ENCODE measurements around the gene NBL1. TPM values are rescaled to one million over a fixed set of nuclear protein-coding genes. Genes with fewer than 3 reads are reported as not detected.
A peak's percentile ranks its signal among the peaks of the same experiment; 100 is the strongest.

Gene NBL1
- total RNA-seq, 2 experiments from 2014 or later, result 12.2 to 15.2 TPM

GRCh38 chr1:19664453-19665185, 20.5 kb downstream of the NBL1 start, which contains the start of gene HTR6:
HTR6 (plus strand) TSS chr1:19664875; CDS start chr1:19665754, 879 bp downstream.
- Mint-ChIP-seq H3K36me3 (ENCODE audit: low read depth) (no peaks in the 10 kb centered on the region), H3K9me3 (no peaks in the 10 kb centered on the region), H3K27ac (no peak within 1 kb of the TSS), H3K4me1 (ENCODE audit: low read depth) (peaks cover 17% of the 10 kb centered on the region), H3K4me3 (peak within 1 kb of the TSS; percentile 67), H3K27me3 (ENCODE audit: low read depth) (peaks cover 24% of the 10 kb centered on the region)
- CTCF ChIA-PET, result interaction anchor here (5.7 to 6.7 kb wide), 2 partner anchors 15 to 43 kb away, joined by 41 to 215 read pairs; no protein-coding TSS in a partner anchor
- intact Hi-C loops (cut with micrococcal nuclease), result loop anchor here (5.0 kb wide), 1 partner anchor 98 kb away; no protein-coding TSS in a partner anchor
- DNase-seq, result no peak

- peak overlapping the region; percentile 58 for H3K4me3 Mint-ChIP-seq
These were observed 21.0 kb downstream of the NBL1 start for GRCh38 chr1:19665186-19665495.

GRCh38 chr1:19665496-19666465, 21.7 kb downstream of the NBL1 start:
- no peak for DNase-seq
- no peaks in the 10 kb centered on the region for H3K36me3 Mint-ChIP-seq (ENCODE audit: low read depth)
- peaks cover 15% of the 10 kb centered on the region for H3K4me1 Mint-ChIP-seq (ENCODE audit: low read depth)
- H3K4me3 Mint-ChIP-seq, result peak overlapping the region; percentile 67
- H3K9me3 Mint-ChIP-seq, result no peaks in the 10 kb centered on the region
- intact Hi-C loops (cut with micrococcal nuclease), result no loop called here
- CTCF ChIA-PET, result interaction anchor here (2.8 to 6.7 kb wide), 2 partner anchors 39 to 42 kb away, joined by 12 to 215 read pairs; no protein-coding TSS in a partner anchor
- no peak overlapping the region for H3K27ac Mint-ChIP-seq
- peaks cover 24% of the 10 kb centered on the region for H3K27me3 Mint-ChIP-seq (ENCODE audit: low read depth)

More at GRCh38 chr1:19665186-19665495, 21.0 kb downstream of the NBL1 start:
- no peak for DNase-seq
- H3K4me1 Mint-ChIP-seq (ENCODE audit: low read depth), result peaks cover 15% of the 10 kb centered on the region
- peaks cover 24% of the 10 kb centered on the region for H3K27me3 Mint-ChIP-seq (ENCODE audit: low read depth)
- CTCF ChIA-PET, result interaction anchor here (6.7 kb wide), 1 partner anchor 42 kb away, joined by 215 read pairs; no protein-coding TSS in a partner anchor
- no peak overlapping the region for H3K27ac Mint-ChIP-seq
- no peaks in the 10 kb centered on the region for H3K9me3 Mint-ChIP-seq
- no peaks in the 10 kb centered on the region for H3K36me3 Mint-ChIP-seq (ENCODE audit: low read depth)
- intact Hi-C loops (cut with micrococcal nuclease), result no loop called here

GRCh38 chr1:19668888-19669287, 24.8 kb downstream of the NBL1 start:
- H3K4me3 Mint-ChIP-seq, result no peak overlapping the region
- no peak overlapping the region for H3K27ac Mint-ChIP-seq
- peaks cover 24% of the 10 kb centered on the region for H3K27me3 Mint-ChIP-seq (ENCODE audit: low read depth)
- CTCF ChIA-PET, result interaction anchor here (1.0 to 2.8 kb wide), 4 partner anchors 9 to 36 kb away, joined by 3 to 12 read pairs (median 6); no protein-coding TSS in a partner anchor
- H3K9me3 Mint-ChIP-seq, result no peaks in the 10 kb centered on the region
- DNase-seq, result no peak
- H3K36me3 Mint-ChIP-seq (ENCODE audit: low read depth), result no peaks in the 10 kb centered on the region
- intact Hi-C loops (cut with micrococcal nuclease), result no loop called here
- H3K4me1 Mint-ChIP-seq (ENCODE audit: low read depth), result peaks cover 12% of the 10 kb centered on the region

GRCh38 chr1:19670787-19671186, 26.7 kb downstream of the NBL1 start:
- H3K36me3 Mint-ChIP-seq (ENCODE audit: low read depth), result no peaks in the 10 kb centered on the region

GRCh38 chr1:19672237-19672636, 28.1 kb downstream of the NBL1 start:
- intact Hi-C loops (cut with micrococcal nuclease), result no loop called here
- Mint-ChIP-seq H3K27ac (no peak overlapping the region), H3K27me3 (ENCODE audit: low read depth) (peaks cover 6% of the 10 kb centered on the region), H3K36me3 (ENCODE audit: low read depth) (no peaks in the 10 kb centered on the region), H3K9me3 (no peaks in the 10 kb centered on the region), H3K4me3 (no peak overlapping the region), H3K4me1 (ENCODE audit: low read depth) (peaks cover 4% of the 10 kb centered on the region)
- DNase-seq, result no peak
- CTCF ChIA-PET, result interaction anchor here (0.6 to 4.2 kb wide), 3 partner anchors 11 to 649 kb away, joined by 3 to 31 read pairs (median 8); no protein-coding TSS in a partner anchor

More at GRCh38 chr1:19670787-19671186, 26.7 kb downstream of the NBL1 start:
- no peaks in the 10 kb centered on the region for H3K9me3 Mint-ChIP-seq
- peaks cover 8% of the 10 kb centered on the region for H3K4me1 Mint-ChIP-seq (ENCODE audit: low read depth)
- no peak overlapping the region for H3K4me3 Mint-ChIP-seq
- peaks cover 19% of the 10 kb centered on the region for H3K27me3 Mint-ChIP-seq (ENCODE audit: low read depth)
- CTCF ChIA-PET, result interaction anchor here (1.0 to 4.2 kb wide), 2 partner anchors 9 to 34 kb away, joined by 5 to 31 read pairs; no protein-coding TSS in a partner anchor
- no peak for DNase-seq
- intact Hi-C loops (cut with micrococcal nuclease), result no loop called here
- no peak overlapping the region for H3K27ac Mint-ChIP-seq

- Mint-ChIP-seq H3K27me3 (ENCODE audit: low read depth) (peaks cover 6% of the 10 kb centered on the region), H3K4me3 (no peak overlapping the region), H3K27ac (no peak overlapping the region), H3K4me1 (ENCODE audit: low read depth) (no peaks in the 10 kb centered on the region), H3K36me3 (ENCODE audit: low read depth) (no peaks in the 10 kb centered on the region), H3K9me3 (no peaks in the 10 kb centered on the region)
- no peak for DNase-seq
- CTCF ChIA-PET, result interaction anchor here (2.3 kb wide), 1 partner anchor 14 kb away, joined by 9 read pairs; no protein-coding TSS in a partner anchor
- intact Hi-C loops (cut with micrococcal nuclease), result no loop called here
These were observed 31.7 kb downstream of the NBL1 start for GRCh38 chr1:19675797-19676196.

- CTCF ChIA-PET, result interaction anchor here (2.3 kb wide), 1 partner anchor 14 kb away, joined by 9 read pairs; no protein-coding TSS in a partner anchor
- intact Hi-C loops (cut with micrococcal nuclease), result no loop called here
- no peaks in the 10 kb centered on the region for H3K9me3 Mint-ChIP-seq
- peaks cover 6% of the 10 kb centered on the region for H3K27me3 Mint-ChIP-seq (ENCODE audit: low read depth)
- no peak overlapping the region for H3K4me3 Mint-ChIP-seq
- DNase-seq, result peak; percentile 51
- no peak overlapping the region for H3K27ac Mint-ChIP-seq
- H3K36me3 Mint-ChIP-seq (ENCODE audit: low read depth), result no peaks in the 10 kb centered on the region
- no peaks in the 10 kb centered on the region for H3K4me1 Mint-ChIP-seq (ENCODE audit: low read depth)
These were observed 32.4 kb downstream of the NBL1 start for GRCh38 chr1:19676438-19676922.

- H3K4me1 Mint-ChIP-seq (ENCODE audit: low read depth), result no peaks in the 10 kb centered on the region
- CTCF ChIA-PET, result no interaction called here
- H3K27me3 Mint-ChIP-seq (ENCODE audit: low read depth), result no peaks in the 10 kb centered on the region
- intact Hi-C loops (cut with micrococcal nuclease), result no loop called here
- no peak for DNase-seq
- no peak overlapping the region for H3K27ac Mint-ChIP-seq
- H3K36me3 Mint-ChIP-seq (ENCODE audit: low read depth), result no peaks in the 10 kb centered on the region
- no peaks in the 10 kb centered on the region for H3K9me3 Mint-ChIP-seq
- H3K4me3 Mint-ChIP-seq, result no peak overlapping the region
These were observed 34.4 kb downstream of the NBL1 start for GRCh38 chr1:19678493-19678892.

GRCh38 chr1:19678931-19679453, 34.9 kb downstream of the NBL1 start:
- DNase-seq, result no peak
- Mint-ChIP-seq H3K4me1 (ENCODE audit: low read depth) (no peaks in the 10 kb centered on the region), H3K27me3 (ENCODE audit: low read depth) (no peaks in the 10 kb centered on the region), H3K27ac (no peak overlapping the region), H3K4me3 (no peak overlapping the region), H3K9me3 (no peaks in the 10 kb centered on the region), H3K36me3 (ENCODE audit: low read depth) (no peaks in the 10 kb centered on the region)
- intact Hi-C loops (cut with micrococcal nuclease), result no loop called here
- CTCF ChIA-PET, result interaction anchor here (1.1 kb wide), 1 partner anchor 16 kb away, joined by 3 read pairs; no protein-coding TSS in a partner anchor

GRCh38 chr1:19679691-19680090, 35.6 kb downstream of the NBL1 start:
- Mint-ChIP-seq H3K4me3 (no peak overlapping the region), H3K9me3 (no peaks in the 10 kb centered on the region), H3K4me1 (ENCODE audit: low read depth) (no peaks in the 10 kb centered on the region), H3K27ac (no peak overlapping the region), H3K36me3 (ENCODE audit: low read depth) (no peaks in the 10 kb centered on the region), H3K27me3 (ENCODE audit: low read depth) (no peaks in the 10 kb centered on the region)
- no peak for DNase-seq
- CTCF ChIA-PET, result interaction anchor here (1.1 kb wide), 1 partner anchor 17 kb away, joined by 3 read pairs; no protein-coding TSS in a partner anchor
- intact Hi-C loops (cut with micrococcal nuclease), result no loop called here

Data from activated naive CD4-positive, alpha-beta T cell treated with anti-CD3 and anti-CD28 coated beads for 36 hours (primary cell).